Spleen (tissue), 7 donors: Measurements from ENCODE around the gene DACH1.

ENCODE experiments used
- POLR2AphosphoS5 ChIP-seq, 3 donors: sonication (generic); formaldehyde crosslinking; IDR thresholded peaks; one replicate each; pipeline ENCODE4 v1.5.1; 2017; ENCODE audit warnings: antibody characterized with exemption in 3 of 3
- TF ChIP-seq, protein P1 (sequence below), 11 experiments: fragments of 200-600 bp in 7 of 11; fragments of 450-650 bp in 4 of 11; sonication (generic) in 4 of 11; IDR thresholded peaks in 8 of 11; conservative IDR thresholded peaks in 3 of 11; 1 replicate in 7 of 11; 2 replicates in 4 of 11; pipeline versions ENCODE4 v1.4.0 to v1.8.0; 2016 to 2021; ENCODE audit warnings: antibody characterized with exemption in 11 of 11, inconsistent platforms in 4 of 11, mild to moderate bottlenecking in 1 of 11
- donor health status: DM: no; HTN: no; CAD: no; lungs with moderate emphysema.
- donor health status: DM: no; HTN: no; CAD: no.
- donor health status: DM: no; HTN: no; CAD: no.

DNA sequence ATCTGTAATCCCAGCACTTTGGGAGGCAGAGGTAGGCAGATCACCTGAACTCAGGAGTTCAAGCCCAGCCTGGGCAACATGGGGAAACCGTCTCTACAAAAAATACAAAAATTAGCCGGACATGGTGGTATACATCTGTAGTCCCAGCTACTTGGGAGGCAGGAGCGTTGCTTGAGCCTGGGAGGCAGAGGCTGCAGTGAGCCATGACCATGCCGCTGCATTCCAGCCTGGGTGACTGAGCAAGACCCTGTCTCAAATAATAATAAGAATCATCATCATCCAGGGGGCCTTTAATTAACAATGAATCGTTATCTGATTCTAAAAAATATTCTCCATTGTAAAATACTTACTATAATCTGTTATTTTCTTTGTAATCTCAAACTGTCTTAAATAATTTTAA lies 283.4 kb downstream of the DACH1 start:
- TF ChIP-seq, protein P1, sequence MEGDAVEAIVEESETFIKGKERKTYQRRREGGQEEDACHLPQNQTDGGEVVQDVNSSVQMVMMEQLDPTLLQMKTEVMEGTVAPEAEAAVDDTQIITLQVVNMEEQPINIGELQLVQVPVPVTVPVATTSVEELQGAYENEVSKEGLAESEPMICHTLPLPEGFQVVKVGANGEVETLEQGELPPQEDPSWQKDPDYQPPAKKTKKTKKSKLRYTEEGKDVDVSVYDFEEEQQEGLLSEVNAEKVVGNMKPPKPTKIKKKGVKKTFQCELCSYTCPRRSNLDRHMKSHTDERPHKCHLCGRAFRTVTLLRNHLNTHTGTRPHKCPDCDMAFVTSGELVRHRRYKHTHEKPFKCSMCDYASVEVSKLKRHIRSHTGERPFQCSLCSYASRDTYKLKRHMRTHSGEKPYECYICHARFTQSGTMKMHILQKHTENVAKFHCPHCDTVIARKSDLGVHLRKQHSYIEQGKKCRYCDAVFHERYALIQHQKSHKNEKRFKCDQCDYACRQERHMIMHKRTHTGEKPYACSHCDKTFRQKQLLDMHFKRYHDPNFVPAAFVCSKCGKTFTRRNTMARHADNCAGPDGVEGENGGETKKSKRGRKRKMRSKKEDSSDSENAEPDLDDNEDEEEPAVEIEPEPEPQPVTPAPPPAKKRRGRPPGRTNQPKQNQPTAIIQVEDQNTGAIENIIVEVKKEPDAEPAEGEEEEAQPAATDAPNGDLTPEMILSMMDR (IDR thresholded peaks at IDR 0.05 in 8 of 11, conservative IDR thresholded peaks at IDR 0.05 in 3 of 11): no peak
- TF ChIP-seq POLR2AphosphoS5 (IDR thresholded peaks at IDR 0.05): no peak
